IPS DF 4.7 (cell line): ENCODE data around the gene ZDHHC14.
"Not testable (repeated sequence)": the region's sequence is repeated elsewhere in the genome, so short reads cannot be mapped to it uniquely, and the experiment has no call there.

Experiments used
- DNase-seq: peaks from one replicate; pipeline ENCODE4 v3.0.0-alpha.2; 2013; ENCODE audit warnings: low spot score; ENCODE audit errors: extremely low read depth

ZDHHC14 gene

GRCh38 chr6:157380458-157380778, 572 bp upstream of the ZDHHC14 start:
- no peak for DNase-seq

- DNase-seq = no peak
These were observed 936 bp downstream of the ZDHHC14 start for GRCh38 chr6:157381631-157382621.

GRCh38 chr6:157382821-157383220, 1.8 kb downstream of the ZDHHC14 start:
- no peak for DNase-seq

- no peak for DNase-seq
These were observed 2.5 kb downstream of the ZDHHC14 start for GRCh38 chr6:157383471-157383870.

- not testable (repeated sequence) for DNase-seq
These were observed 4.0 kb downstream of the ZDHHC14 start for GRCh38 chr6:157384962-157385361.

- no peak for DNase-seq
These were observed 4.5 kb downstream of the ZDHHC14 start for GRCh38 chr6:157385482-157385881.

- DNase-seq = no peak
These were observed 5.0 kb downstream of the ZDHHC14 start for GRCh38 chr6:157386023-157386422.

- DNase-seq = no peak
These were observed 5.5 kb downstream of the ZDHHC14 start for GRCh38 chr6:157386454-157386853.

- no peak for DNase-seq
These were observed 7.9 kb downstream of the ZDHHC14 start for GRCh38 chr6:157388924-157389323.

GRCh38 chr6:157390273-157391060, 9.5 kb downstream of the ZDHHC14 start:
- no peak for DNase-seq

GRCh38 chr6:157392927-157393668, 12.1 kb downstream of the ZDHHC14 start:
- DNase-seq = no peak

- DNase-seq = no peak
These were observed 12.8 kb downstream of the ZDHHC14 start for GRCh38 chr6:157393669-157394327.

- DNase-seq = not testable (repeated sequence)
These were observed 14.2 kb downstream of the ZDHHC14 start for GRCh38 chr6:157395199-157395598.

GRCh38 chr6:157396026-157396425, 15.0 kb downstream of the ZDHHC14 start:
- no peak for DNase-seq

- no peak for DNase-seq
These were observed 16.7 kb downstream of the ZDHHC14 start for GRCh38 chr6:157397660-157398059.

GRCh38 chr6:157398151-157398550, 17.2 kb downstream of the ZDHHC14 start:
- DNase-seq = no peak

- no peak for DNase-seq
These were observed 19.7 kb downstream of the ZDHHC14 start for GRCh38 chr6:157400676-157401075.

GRCh38 chr6:157401734-157402338, 20.8 kb downstream of the ZDHHC14 start:
- no peak for DNase-seq

GRCh38 chr6:157402996-157403685, 22.2 kb downstream of the ZDHHC14 start:
- no peak for DNase-seq

- DNase-seq = no peak
These were observed 22.7 kb downstream of the ZDHHC14 start for GRCh38 chr6:157403686-157404051.
